GM12878 (cell line): ENCODE data around the gene P3H3. TPM values are rescaled to one million over a fixed set of nuclear protein-coding genes. Genes with fewer than 3 reads are reported as not detected.

ENCODE experiments used
- POLR2AphosphoS2 ChIP-seq: IDR thresholded peaks from 2 replicates; pipeline ENCODE4 v1.6.1; 2011; ENCODE audit warnings: low read depth, mild to moderate bottlenecking, low read length, improper control_type of control experiment, moderate library complexity
- RB1 ChIP-seq: fragments of 450-650 bp; formaldehyde crosslinking; IDR thresholded peaks from 2 replicates; pipeline ENCODE4 v1.6.1; 2017; ENCODE audit warnings: mild to moderate bottlenecking, borderline replicate concordance
- ZNF274 ChIP-seq: IDR thresholded peaks from one replicate; pipeline ENCODE4 v1.8.0; 2011; ENCODE audit not compliant: insufficient read length, insufficient read depth
- polyA plus RNA-seq, 11 experiments: library from polyadenylated mRNA; depleted of rRNA in 4 of 11; unstranded in 6 of 11; stranded (reverse) in 5 of 11; fragments of >200 nt; fragmentation: Nextera tagmentation in 4 of 11; fragmentation: Illumina TruSeq in 1 of 11; extraction: Ambion mirVana in 4 of 11; extraction: Trizol in 1 of 11; gene quantifications; 1 replicate in 1 of 11; 2 replicates in 10 of 11; pipeline versions ENCODE4 v1.2.1 to v1.2.3, GENCODE V29; 2011 to 2016; ENCODE audit warnings: inconsistent platforms in 2 of 11, missing spikeins in 2 of 11, low read depth in 1 of 11
- total RNA-seq, 4 experiments: library from RNA; depleted of rRNA in 3 of 4; stranded (reverse); fragments of >200 nt in 3 of 4; fragmentation: Illumina TruSeq in 1 of 4; extraction: Trizol in 1 of 4; gene quantifications; 2 replicates each; pipeline versions ENCODE4 v1.2.1 to v1.2.3, GENCODE V29; 2013 to 2021
- TF ChIP-seq, protein P1 (sequence below): IDR thresholded peaks from 2 replicates; pipeline ENCODE4 v1.6.1; 2012; ENCODE audit warnings: improper control_type of control experiment, low read depth, low read length; ENCODE audit not compliant: insufficient replicate concordance
- TF ChIP-seq, protein P2 (sequence below): IDR thresholded peaks from 2 replicates; pipeline ENCODE4 v1.6.1; 2011; ENCODE audit warnings: mild to moderate bottlenecking, low read depth, low read length, moderate library complexity; ENCODE audit not compliant: insufficient replicate concordance

The P3H3 gene
- total and polyA plus RNA-seq, 10 of the 15 experiments (the other 5 are each of a cell fraction or from before 2014, with no cell fraction given), result 0.03 to 0.21 (median 0.05) TPM; not detected in 7

DNA sequence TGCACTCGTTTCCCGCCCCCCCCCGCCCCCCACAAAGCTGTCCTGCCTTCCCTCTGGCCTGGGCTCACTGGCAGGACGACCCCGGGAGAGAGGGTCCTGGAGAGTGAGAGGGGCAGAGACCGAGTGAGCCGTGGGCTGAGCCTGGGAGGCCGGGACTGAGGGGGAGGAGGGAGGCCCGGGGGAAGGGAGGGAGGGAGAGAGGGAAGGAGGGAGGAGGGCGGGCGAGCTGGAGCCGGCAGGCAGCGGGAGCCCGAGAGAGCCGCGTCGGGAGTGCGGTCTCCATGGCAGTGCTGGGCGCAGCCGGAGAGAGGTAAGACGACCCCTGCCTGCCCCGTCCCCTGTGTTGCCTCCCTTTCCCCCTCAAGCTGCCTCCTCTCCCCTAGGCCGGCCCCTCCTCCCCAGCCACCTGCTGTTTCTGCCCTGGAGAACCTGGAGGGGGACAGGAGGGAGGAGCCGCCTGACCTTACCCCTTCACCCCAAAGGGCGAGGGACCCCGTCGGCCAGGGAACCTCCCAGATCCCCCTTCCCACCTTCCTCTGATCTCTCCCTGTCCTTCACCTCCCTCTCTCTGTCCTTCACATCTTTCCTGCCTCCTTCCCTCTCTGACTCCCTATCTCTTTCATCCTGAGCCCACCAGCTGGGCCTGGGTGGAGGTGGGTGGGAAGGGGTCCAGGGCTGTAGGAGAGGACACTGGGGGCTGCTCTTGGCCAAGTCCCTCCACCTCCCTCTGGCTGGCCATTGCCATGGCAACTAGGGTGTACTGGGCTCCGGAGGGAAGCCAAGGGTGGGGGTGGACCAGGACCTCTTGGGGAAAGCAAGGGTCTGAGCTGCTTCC lies 6.4 kb upstream of the P3H3 start, which contains the start of gene GPR162 (continued):
- TF ChIP-seq, protein P1, sequence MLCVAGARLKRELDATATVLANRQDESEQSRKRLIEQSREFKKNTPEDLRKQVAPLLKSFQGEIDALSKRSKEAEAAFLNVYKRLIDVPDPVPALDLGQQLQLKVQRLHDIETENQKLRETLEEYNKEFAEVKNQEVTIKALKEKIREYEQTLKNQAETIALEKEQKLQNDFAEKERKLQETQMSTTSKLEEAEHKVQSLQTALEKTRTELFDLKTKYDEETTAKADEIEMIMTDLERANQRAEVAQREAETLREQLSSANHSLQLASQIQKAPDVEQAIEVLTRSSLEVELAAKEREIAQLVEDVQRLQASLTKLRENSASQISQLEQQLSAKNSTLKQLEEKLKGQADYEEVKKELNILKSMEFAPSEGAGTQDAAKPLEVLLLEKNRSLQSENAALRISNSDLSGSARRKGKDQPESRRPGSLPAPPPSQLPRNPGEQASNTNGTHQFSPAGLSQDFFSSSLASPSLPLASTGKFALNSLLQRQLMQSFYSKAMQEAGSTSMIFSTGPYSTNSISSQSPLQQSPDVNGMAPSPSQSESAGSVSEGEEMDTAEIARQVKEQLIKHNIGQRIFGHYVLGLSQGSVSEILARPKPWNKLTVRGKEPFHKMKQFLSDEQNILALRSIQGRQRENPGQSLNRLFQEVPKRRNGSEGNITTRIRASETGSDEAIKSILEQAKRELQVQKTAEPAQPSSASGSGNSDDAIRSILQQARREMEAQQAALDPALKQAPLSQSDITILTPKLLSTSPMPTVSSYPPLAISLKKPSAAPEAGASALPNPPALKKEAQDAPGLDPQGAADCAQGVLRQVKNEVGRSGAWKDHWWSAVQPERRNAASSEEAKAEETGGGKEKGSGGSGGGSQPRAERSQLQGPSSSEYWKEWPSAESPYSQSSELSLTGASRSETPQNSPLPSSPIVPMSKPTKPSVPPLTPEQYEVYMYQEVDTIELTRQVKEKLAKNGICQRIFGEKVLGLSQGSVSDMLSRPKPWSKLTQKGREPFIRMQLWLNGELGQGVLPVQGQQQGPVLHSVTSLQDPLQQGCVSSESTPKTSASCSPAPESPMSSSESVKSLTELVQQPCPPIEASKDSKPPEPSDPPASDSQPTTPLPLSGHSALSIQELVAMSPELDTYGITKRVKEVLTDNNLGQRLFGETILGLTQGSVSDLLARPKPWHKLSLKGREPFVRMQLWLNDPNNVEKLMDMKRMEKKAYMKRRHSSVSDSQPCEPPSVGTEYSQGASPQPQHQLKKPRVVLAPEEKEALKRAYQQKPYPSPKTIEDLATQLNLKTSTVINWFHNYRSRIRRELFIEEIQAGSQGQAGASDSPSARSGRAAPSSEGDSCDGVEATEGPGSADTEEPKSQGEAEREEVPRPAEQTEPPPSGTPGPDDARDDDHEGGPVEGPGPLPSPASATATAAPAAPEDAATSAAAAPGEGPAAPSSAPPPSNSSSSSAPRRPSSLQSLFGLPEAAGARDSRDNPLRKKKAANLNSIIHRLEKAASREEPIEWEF, result no peak
- TF ChIP-seq ZNF274 (no peak), RB1 (no peak), POLR2AphosphoS2 (no peak)
- TF ChIP-seq, protein P2, sequence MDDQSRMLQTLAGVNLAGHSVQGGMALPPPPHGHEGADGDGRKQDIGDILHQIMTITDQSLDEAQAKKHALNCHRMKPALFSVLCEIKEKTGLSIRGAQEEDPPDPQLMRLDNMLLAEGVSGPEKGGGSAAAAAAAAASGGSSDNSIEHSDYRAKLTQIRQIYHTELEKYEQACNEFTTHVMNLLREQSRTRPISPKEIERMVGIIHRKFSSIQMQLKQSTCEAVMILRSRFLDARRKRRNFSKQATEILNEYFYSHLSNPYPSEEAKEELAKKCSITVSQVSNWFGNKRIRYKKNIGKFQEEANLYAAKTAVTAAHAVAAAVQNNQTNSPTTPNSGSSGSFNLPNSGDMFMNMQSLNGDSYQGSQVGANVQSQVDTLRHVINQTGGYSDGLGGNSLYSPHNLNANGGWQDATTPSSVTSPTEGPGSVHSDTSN, result no peak
